ENCODE results near the gene ETS1.

Gene ETS1

GRCh38 chr11:128490092-128490491 lies 97.3 kb downstream of the ETS1 start:
- in situ Hi-C loops (cut with MboI; ENCODE audit: low sequenced_read_pairs) = no loop called here

- in situ Hi-C loops (cut with MboI; ENCODE audit: low sequenced_read_pairs) = no loop called here
Measured at GRCh38 chr11:128488471-128488870, 98.9 kb downstream of the ETS1 start.

GRCh38 chr11:128487978-128488377 lies 99.4 kb downstream of the ETS1 start:
- in situ Hi-C loops (cut with MboI; ENCODE audit: low sequenced_read_pairs) = no loop called here

GRCh38 chr11:128484172-128484571 lies 103.2 kb downstream of the ETS1 start:
- in situ Hi-C loops (cut with MboI; ENCODE audit: low sequenced_read_pairs) = no loop called here

- in situ Hi-C loops (cut with MboI; ENCODE audit: low sequenced_read_pairs) = no loop called here
Measured at GRCh38 chr11:128483211-128483788, 104.1 kb downstream of the ETS1 start.

- in situ Hi-C loops (cut with MboI; ENCODE audit: low sequenced_read_pairs) = no loop called here
Measured at GRCh38 chr11:128482512-128483191, 104.7 kb downstream of the ETS1 start.

- in situ Hi-C loops (cut with MboI; ENCODE audit: low sequenced_read_pairs) = no loop called here
Measured at GRCh38 chr11:128482092-128482491, 105.3 kb downstream of the ETS1 start.

GRCh38 chr11:128481135-128481534 lies 106.2 kb downstream of the ETS1 start:
- in situ Hi-C loops (cut with MboI; ENCODE audit: low sequenced_read_pairs) = no loop called here

GRCh38 chr11:128480665-128481064 lies 106.7 kb downstream of the ETS1 start:
- in situ Hi-C loops (cut with MboI; ENCODE audit: low sequenced_read_pairs) = no loop called here

- in situ Hi-C loops (cut with MboI; ENCODE audit: low sequenced_read_pairs) = no loop called here
Measured at GRCh38 chr11:128480066-128480465, 107.3 kb downstream of the ETS1 start.

- in situ Hi-C loops (cut with MboI; ENCODE audit: low sequenced_read_pairs) = no loop called here
Measured at GRCh38 chr11:128479144-128479543, 108.2 kb downstream of the ETS1 start.

GRCh38 chr11:128478305-128478704 lies 109.1 kb downstream of the ETS1 start:
- in situ Hi-C loops (cut with MboI; ENCODE audit: low sequenced_read_pairs) = no loop called here

GRCh38 chr11:128477811-128478210 lies 109.5 kb downstream of the ETS1 start:
- in situ Hi-C loops (cut with MboI; ENCODE audit: low sequenced_read_pairs) = no loop called here

- in situ Hi-C loops (cut with MboI; ENCODE audit: low sequenced_read_pairs) = no loop called here
Measured at GRCh38 chr11:128477278-128477677, 110.1 kb downstream of the ETS1 start.

- in situ Hi-C loops (cut with MboI; ENCODE audit: low sequenced_read_pairs) = no loop called here
Measured at GRCh38 chr11:128476729-128477128, 110.6 kb downstream of the ETS1 start.

- in situ Hi-C loops (cut with MboI; ENCODE audit: low sequenced_read_pairs) = no loop called here
Measured at GRCh38 chr11:128476049-128476448, 111.3 kb downstream of the ETS1 start.

GRCh38 chr11:128474036-128474874 lies 113.1 kb downstream of the ETS1 start:
- in situ Hi-C loops (cut with MboI; ENCODE audit: low sequenced_read_pairs) = no loop called here

- in situ Hi-C loops (cut with MboI; ENCODE audit: low sequenced_read_pairs) = no loop called here
Measured at GRCh38 chr11:128473636-128474035, 113.7 kb downstream of the ETS1 start.

GRCh38 chr11:128472128-128473089 lies 114.9 kb downstream of the ETS1 start:
- in situ Hi-C loops (cut with MboI; ENCODE audit: low sequenced_read_pairs) = no loop called here

- in situ Hi-C loops (cut with MboI; ENCODE audit: low sequenced_read_pairs) = no loop called here
Measured at GRCh38 chr11:128471138-128471661, 116.2 kb downstream of the ETS1 start.

GRCh38 chr11:128470081-128470480 lies 117.3 kb downstream of the ETS1 start:
- in situ Hi-C loops (cut with MboI; ENCODE audit: low sequenced_read_pairs) = no loop called here

All from hTERT RPE-1 (cell line).